Mesendoderm (in vitro differentiated cells): ENCODE data around the gene ETFB.

Experiments used
- DNase-seq: peaks from one replicate; pipeline ENCODE4 v3.0.0; 2013
- H2AK5ac ChIP-seq: 2 replicates; pipeline ENCODE4 v1.6.1; 2013; ENCODE audit warnings: low read length, inconsistent platforms
- H2BK120ac ChIP-seq: 2 replicates; pipeline ENCODE4 v1.6.1; 2013; ENCODE audit warnings: low read depth, mild to moderate bottlenecking, low read length, moderate library complexity, mixed read lengths
- H2BK15ac ChIP-seq: replicated peaks from 2 replicates; pipeline ENCODE4 v1.6.1; 2013; ENCODE audit warnings: low read depth, mild to moderate bottlenecking, moderate library complexity
- H2BK5ac ChIP-seq: 2 replicates; pipeline ENCODE4 v1.6.1; 2013; ENCODE audit warnings: low read length, inconsistent platforms
- H3K18ac ChIP-seq: 2 replicates; pipeline ENCODE4 v1.6.1; 2013; ENCODE audit warnings: mild to moderate bottlenecking, low read length, mixed read lengths
- H3K23ac ChIP-seq: one replicate; pipeline ENCODE4 v1.6.1; 2013; ENCODE audit warnings: low read length
- H3K27ac ChIP-seq: 2 replicates; pipeline ENCODE4 v1.5.1; 2013; ENCODE audit warnings: low read depth, mild to moderate bottlenecking, inconsistent platforms, low read length, moderate library complexity
- H3K27me3 ChIP-seq: 2 replicates; pipeline ENCODE4 v1.6.1; 2013; ENCODE audit warnings: low read length, control low read depth, mild to moderate bottlenecking, inconsistent platforms; ENCODE audit not compliant: insufficient read depth, poor library complexity
- H3K36me3 ChIP-seq: 2 replicates; pipeline ENCODE4 v1.6.1; 2013; ENCODE audit warnings: low read length, inconsistent platforms; ENCODE audit not compliant: control insufficient read depth, insufficient read depth
- H3K4ac ChIP-seq: one replicate; pipeline ENCODE4 v1.6.1; 2013; ENCODE audit warnings: low read depth, mild to moderate bottlenecking, low read length, moderate library complexity
- H3K4me1 ChIP-seq: 2 replicates; pipeline ENCODE4 v1.6.1; 2013; ENCODE audit warnings: low read depth, low read length, inconsistent platforms; ENCODE audit not compliant: control insufficient read depth
- H3K4me2 ChIP-seq: 2 replicates; pipeline ENCODE4 v1.6.1; 2013; ENCODE audit warnings: low read length
- H3K4me3 ChIP-seq: 2 replicates; pipeline ENCODE4 v1.5.1; 2013; ENCODE audit warnings: mild to moderate bottlenecking, low read length
- H3K56ac ChIP-seq: one replicate; pipeline ENCODE4 v1.6.1; 2013; ENCODE audit warnings: low read length
- H3K79me1 ChIP-seq: 2 replicates; pipeline ENCODE4 v1.6.1; 2013; ENCODE audit warnings: low read length, inconsistent platforms
- H3K79me2 ChIP-seq: 2 replicates; pipeline ENCODE4 v1.6.1; 2013; ENCODE audit warnings: mild to moderate bottlenecking, low read length; ENCODE audit not compliant: control insufficient read depth, insufficient read depth
- H3K9ac ChIP-seq: 2 replicates; pipeline ENCODE4 v1.6.1; 2013; ENCODE audit warnings: low read length, inconsistent platforms
- H4K5ac ChIP-seq: one replicate; pipeline ENCODE4 v1.6.1; 2013; ENCODE audit warnings: low read length
- H4K8ac ChIP-seq: one replicate; pipeline ENCODE4 v1.6.1; 2013; ENCODE audit warnings: low read depth, mild to moderate bottlenecking, control low read depth, low read length, moderate library complexity
- WGBS: extraction: QIAGEN DNeasy Blood & Tissue Kit; methylation state at CpG from one replicate; pipeline ENCODE4 v1.1.7; 2013; ENCODE audit warnings: low lambda C conversion rate, missing lambda C conversion rate; ENCODE audit not compliant: insufficient coverage; ENCODE audit errors: extremely low coverage; 5-methylcytosine and 5-hydroxymethylcytosine counted together

ETFB gene

GRCh38 chr19:51319649-51320279 is 46.4 kb downstream of the ETFB start:
- H2BK15ac ChIP-seq, result no peak overlapping the region
- no peak overlapping the region for H3K4me3 ChIP-seq
- no peaks in the 10 kb centered on the region for H3K36me3 ChIP-seq
- no peak overlapping the region for H2BK5ac ChIP-seq
- DNase-seq, result no peak
- H3K18ac ChIP-seq, result no peak overlapping the region
- no peak overlapping the region for H4K8ac ChIP-seq
- no peak overlapping the region for H3K9ac ChIP-seq
- no peak overlapping the region for H3K56ac ChIP-seq
- H3K4me2 ChIP-seq, result no peak overlapping the region
- H2AK5ac ChIP-seq, result no peak overlapping the region
- H3K79me2 ChIP-seq, result no peaks in the 10 kb centered on the region
- no peaks in the 10 kb centered on the region for H3K27me3 ChIP-seq
- WGBS, result no CpG with 5 or more reads among the region's 14 CpGs
- no peak overlapping the region for H2BK120ac ChIP-seq
- H3K4ac ChIP-seq, result no peak overlapping the region
- no peaks in the 10 kb centered on the region for H3K4me1 ChIP-seq
- no peaks in the 10 kb centered on the region for H3K79me1 ChIP-seq
- H3K27ac ChIP-seq, result no peak overlapping the region
- no peak overlapping the region for H3K23ac ChIP-seq
- no peak overlapping the region for H4K5ac ChIP-seq

DNA sequence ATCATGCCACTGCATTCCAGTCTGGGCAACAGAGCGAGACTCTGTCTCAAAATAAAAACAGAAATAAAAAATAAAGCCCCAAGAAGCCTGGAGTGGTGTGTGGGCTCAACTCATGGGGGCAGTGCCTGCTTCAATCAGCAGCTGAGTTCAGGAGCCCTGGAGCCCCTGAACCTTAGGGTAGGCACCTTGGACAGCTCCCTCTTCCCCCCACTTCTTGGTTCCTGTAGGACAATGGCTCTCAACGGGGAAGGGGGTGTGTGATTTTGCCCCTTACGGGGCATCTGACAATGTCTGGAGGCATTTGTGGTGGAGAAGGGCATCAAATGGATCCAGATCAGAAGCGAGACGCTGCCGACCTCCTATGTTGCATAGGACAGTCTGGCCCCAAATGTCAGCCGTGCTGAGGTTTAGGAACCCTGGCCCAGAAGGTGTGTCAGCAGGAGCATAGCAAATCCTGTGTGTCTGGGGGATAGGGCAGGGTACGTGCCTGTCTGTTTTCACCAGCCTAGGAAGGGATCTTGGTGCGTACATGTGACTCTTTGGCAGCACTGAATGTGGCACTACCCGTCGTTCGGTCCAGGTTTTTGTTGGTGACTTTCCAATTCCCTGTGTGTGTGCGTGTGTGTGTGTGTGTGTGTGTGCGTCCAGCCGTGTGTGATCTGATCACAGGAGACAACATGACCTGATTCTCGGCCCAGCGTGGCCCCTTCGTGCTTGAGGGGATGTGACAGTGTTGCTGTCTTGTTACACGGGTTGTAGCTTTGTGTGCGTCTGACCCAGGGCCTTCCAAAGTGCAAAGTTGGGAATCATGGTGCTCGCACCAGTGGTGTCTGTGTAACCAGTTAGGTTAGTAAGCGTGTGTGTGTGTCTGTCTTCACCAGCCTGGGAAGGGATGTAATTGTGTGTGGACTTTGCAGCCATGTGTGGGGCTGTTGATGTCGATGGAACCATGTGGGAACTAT is 47.2 kb downstream of the ETFB start:
- Histone ChIP-seq H4K8ac (no peak overlapping the region), H3K79me2 (no peaks in the 10 kb centered on the region), H3K23ac (no peak overlapping the region), H3K4ac (no peak overlapping the region), H3K27me3 (no peaks in the 10 kb centered on the region), H3K4me2 (no peak overlapping the region), H2BK120ac (no peak overlapping the region), H3K27ac (no peak overlapping the region), H3K4me1 (no peaks in the 10 kb centered on the region), H4K5ac (no peak overlapping the region), H3K4me3 (no peak overlapping the region), H3K9ac (no peak overlapping the region), H2BK15ac (no peak overlapping the region), H3K36me3 (no peaks in the 10 kb centered on the region), H3K56ac (no peak overlapping the region), H2AK5ac (no peak overlapping the region), H3K18ac (no peak overlapping the region), H2BK5ac (no peak overlapping the region), H3K79me1 (no peaks in the 10 kb centered on the region)
- DNase-seq, result no peak
- WGBS, result no CpG with 5 or more reads among the region's 23 CpGs

- DNase-seq, result no peak
- Histone ChIP-seq H3K79me1 (no peaks in the 10 kb centered on the region), H2BK5ac (no peak overlapping the region), H3K27ac (no peak overlapping the region), H2AK5ac (no peak overlapping the region), H3K4me1 (no peaks in the 10 kb centered on the region), H3K9ac (no peak overlapping the region), H2BK15ac (no peak overlapping the region), H3K4me2 (no peak overlapping the region), H3K56ac (no peak overlapping the region), H4K8ac (no peak overlapping the region), H2BK120ac (no peak overlapping the region), H3K18ac (no peak overlapping the region), H3K4ac (no peak overlapping the region), H3K23ac (no peak overlapping the region), H3K4me3 (no peak overlapping the region), H3K79me2 (no peaks in the 10 kb centered on the region), H3K27me3 (no peaks in the 10 kb centered on the region), H3K36me3 (no peaks in the 10 kb centered on the region), H4K5ac (no peak overlapping the region)
- no CpG with 5 or more reads among the region's 1 CpG for WGBS
Measured at GRCh38 chr19:51317968-51318367, 48.2 kb downstream of the ETFB start.

DNA sequence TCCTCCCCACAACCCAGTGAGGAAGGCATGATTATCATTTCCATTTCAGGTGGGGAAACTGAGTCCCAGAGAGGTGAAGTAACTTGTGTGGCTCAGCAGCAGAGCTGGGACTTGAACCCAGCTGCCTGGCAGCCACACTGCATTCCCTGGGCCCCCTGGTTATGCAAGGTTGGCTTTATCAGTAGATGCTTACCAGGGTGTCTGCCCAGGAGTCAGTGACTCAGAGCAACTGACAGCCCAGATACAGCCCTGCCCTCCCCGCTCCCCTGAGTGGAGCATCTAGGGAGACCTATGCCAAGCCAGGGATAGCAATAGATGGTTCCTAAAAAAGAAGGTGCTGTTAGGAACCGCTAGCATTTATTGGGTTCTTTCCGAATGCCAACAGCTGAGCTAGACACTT is 48.8 kb downstream of the ETFB start:
- H2BK5ac ChIP-seq, result no peak overlapping the region
- H3K4me2 ChIP-seq, result no peak overlapping the region
- no peak overlapping the region for H3K27ac ChIP-seq
- no peak overlapping the region for H4K5ac ChIP-seq
- H3K9ac ChIP-seq, result no peak overlapping the region
- no peak overlapping the region for H3K18ac ChIP-seq
- H3K4me3 ChIP-seq, result no peak overlapping the region
- H3K56ac ChIP-seq, result no peak overlapping the region
- WGBS, result no CpG with 5 or more reads among the region's 3 CpGs
- H3K36me3 ChIP-seq, result no peaks in the 10 kb centered on the region
- no peaks in the 10 kb centered on the region for H3K79me2 ChIP-seq
- H3K23ac ChIP-seq, result no peak overlapping the region
- no peak overlapping the region for H4K8ac ChIP-seq
- H3K4me1 ChIP-seq, result no peaks in the 10 kb centered on the region
- no peak overlapping the region for H2BK120ac ChIP-seq
- H3K4ac ChIP-seq, result no peak overlapping the region
- DNase-seq, result no peak
- no peaks in the 10 kb centered on the region for H3K79me1 ChIP-seq
- H2BK15ac ChIP-seq, result no peak overlapping the region
- no peaks in the 10 kb centered on the region for H3K27me3 ChIP-seq
- H2AK5ac ChIP-seq, result no peak overlapping the region

DNA sequence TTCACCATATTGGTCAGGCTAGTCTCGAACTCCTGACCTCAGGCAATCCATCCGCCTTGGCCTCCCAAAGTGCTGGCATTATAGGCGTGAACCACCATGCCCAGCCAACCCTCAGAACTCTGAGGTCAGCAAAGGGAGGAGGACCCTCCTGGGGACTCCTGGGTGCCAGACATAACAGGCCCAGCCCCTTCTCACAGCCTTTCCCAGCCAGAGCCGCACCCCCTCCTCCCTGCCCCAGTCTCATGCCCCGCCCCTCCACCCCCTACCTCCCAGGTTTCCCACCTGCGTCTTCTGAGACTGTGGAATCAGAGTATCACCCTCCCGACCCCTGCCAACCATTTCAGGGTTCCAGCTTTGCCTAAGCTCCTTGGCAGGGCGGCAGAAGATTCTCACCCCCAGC is 49.5 kb downstream of the ETFB start:
- Histone ChIP-seq H2AK5ac (no peak overlapping the region), H3K23ac (no peak overlapping the region), H3K9ac (no peak overlapping the region), H2BK120ac (no peak overlapping the region), H3K18ac (no peak overlapping the region), H3K79me2 (no peaks in the 10 kb centered on the region), H3K4me2 (no peak overlapping the region), H3K27me3 (no peaks in the 10 kb centered on the region), H3K36me3 (no peaks in the 10 kb centered on the region), H4K8ac (no peak overlapping the region), H4K5ac (no peak overlapping the region), H2BK5ac (no peak overlapping the region), H3K4ac (no peak overlapping the region), H3K4me1 (no peaks in the 10 kb centered on the region), H3K27ac (no peak overlapping the region), H3K79me1 (no peaks in the 10 kb centered on the region), H3K56ac (no peak overlapping the region), H3K4me3 (no peak overlapping the region), H2BK15ac (no peak overlapping the region)
- DNase-seq, result no peak
- WGBS, result no CpG with 5 or more reads among the region's 8 CpGs
